SK-N-SH (cell line): ENCODE measurements around the gene ABI1. TPM values are rescaled to one million over a fixed set of nuclear protein-coding genes. Genes with fewer than 3 reads are reported as not detected.

Experiments
- CTCF ChIA-PET: fragments of 300-600, 350-600 bp; formaldehyde crosslinking; extraction: SDS; loops from one replicate; lab custom pipeline; 2021; lab: Yijun Ruan, JAX
- POLR2A ChIA-PET: fragments of 350-600 bp; sonication (Branson Sonifier 250); formaldehyde crosslinking; extraction: SDS; loops from one replicate; lab custom pipeline; 2020; ENCODE audit warnings: antibody characterized with exemption, inconsistent platforms; lab: Yijun Ruan, JAX
- DNase-seq: peaks from one replicate; pipeline ENCODE4 v3.0.0; 2012
- H2AFZ ChIP-seq: fragments of 200-600 bp; sonication (generic); 2 replicates; pipeline ENCODE4 v1.8.1; 2016; ENCODE audit warnings: antibody characterized with exemption, mild to moderate bottlenecking, low read depth
- H3F3A ChIP-seq: fragments of 200-600 bp; sonication (generic); replicated peaks from 2 replicates; pipeline ENCODE3; 2016; ENCODE audit warnings: antibody characterized with exemption, mild to moderate bottlenecking; ENCODE audit not compliant: insufficient read depth
- H3K27ac ChIP-seq, 2 experiments: fragments of 200-500 bp in 1 of 2; fragments of 200-600 bp in 1 of 2; sonication (Bioruptor generic) in 1 of 2; sonication (generic), shearing (Covaris generic) in 1 of 2; 2 replicates each; pipeline versions ENCODE4 v1.5.1 to v1.6.1; 2014 to 2016; ENCODE audit warnings: low read depth in 2 of 2, inconsistent platforms in 1 of 2, low read length in 1 of 2, mild to moderate bottlenecking in 1 of 2, mixed read lengths in 1 of 2
- H3K27me3 ChIP-seq: fragments of 200-600 bp; sonication (generic), shearing (Covaris generic); 2 replicates; pipeline ENCODE4 v1.6.1; 2016; ENCODE audit warnings: mixed run types; ENCODE audit not compliant: insufficient read depth
- H3K36me3 ChIP-seq, 2 experiments: fragments of 200-500 bp in 1 of 2; fragments of 200-600 bp in 1 of 2; sonication (Bioruptor generic) in 1 of 2; sonication (generic) in 1 of 2; replicated peaks in 1 of 2; 2 replicates each; pipeline versions ENCODE3 to v1.5.1; 2014 to 2016; ENCODE audit warnings: low read length in 1 of 2, mild to moderate bottlenecking in 1 of 2; ENCODE audit not compliant: insufficient read depth in 2 of 2, control insufficient read depth in 1 of 2
- H3K4me1 ChIP-seq, 2 experiments: fragments of 200-500 bp in 1 of 2; fragments of 200-600 bp in 1 of 2; sonication (Bioruptor generic) in 1 of 2; sonication (generic), shearing (Covaris generic) in 1 of 2; 2 replicates each; pipeline versions ENCODE4 v1.5.1 to v1.6.1; 2014 to 2016; ENCODE audit warnings: low read depth in 1 of 2, low read length in 1 of 2, mixed run types in 1 of 2; ENCODE audit not compliant: insufficient read depth in 2 of 2, control insufficient read depth in 1 of 2
- H3K4me2 ChIP-seq: fragments of 200-600 bp; sonication (generic), shearing (Covaris generic); 2 replicates; pipeline ENCODE4 v1.6.1; 2017; ENCODE audit warnings: mixed run types
- H3K4me3 ChIP-seq, 2 experiments: fragments of 200-500 bp in 1 of 2; fragments of 200-600 bp in 1 of 2; sonication (Bioruptor generic) in 1 of 2; sonication (generic), shearing (Covaris generic) in 1 of 2; 2 replicates each; pipeline versions ENCODE4 v1.5.1 to v1.8.1; 2014 to 2016; ENCODE audit warnings: low read depth in 2 of 2, inconsistent platforms in 1 of 2, low read length in 1 of 2, mild to moderate bottlenecking in 1 of 2, mixed read lengths in 1 of 2, moderate library complexity in 1 of 2
- H3K79me2 ChIP-seq: fragments of 200-600 bp; sonication (generic); 2 replicates; pipeline ENCODE4 v1.8.1; 2017; ENCODE audit warnings: mild to moderate bottlenecking; ENCODE audit not compliant: insufficient read depth
- H3K9ac ChIP-seq: fragments of 200-600 bp; sonication (generic); 2 replicates; pipeline ENCODE4 v1.6.1; 2017; ENCODE audit warnings: mixed run types
- H3K9me2 ChIP-seq: fragments of 200-600 bp; sonication (generic); 2 replicates; pipeline ENCODE4 v1.6.1; 2017; ENCODE audit warnings: mixed run types
- H3K9me3 ChIP-seq: fragments of 200-600 bp; sonication (generic); 2 replicates; pipeline ENCODE4 v1.6.1; 2017; ENCODE audit warnings: mixed run types, mild to moderate bottlenecking, moderate library complexity
- H4K20me1 ChIP-seq: fragments of 200-600 bp; sonication (generic); 2 replicates; pipeline ENCODE4 v1.6.1; 2017; ENCODE audit warnings: mild to moderate bottlenecking, mixed run types; ENCODE audit not compliant: insufficient read depth
- CTCF ChIP-seq: fragments of 200-600 bp; sonication (generic); IDR thresholded peaks from 2 replicates; pipeline ENCODE4 v1.6.1; 2017; ENCODE audit warnings: antibody characterized with exemption, mild to moderate bottlenecking, moderate library complexity
- ELF1 ChIP-seq: IDR thresholded peaks from 2 replicates; pipeline ENCODE4 v1.4.0; 2012
- EP300 ChIP-seq, 2 experiments: IDR thresholded peaks; 2 replicates each; pipeline versions ENCODE4 v1.4.0 to v1.6.1; 2012; ENCODE audit warnings: borderline replicate concordance in 1 of 2, low read depth in 1 of 2, low read length in 1 of 2
- MEF2A ChIP-seq: IDR thresholded peaks from 2 replicates; pipeline ENCODE4 v1.4.0; 2012; ENCODE audit warnings: low read depth, borderline replicate concordance
- NRF1 ChIP-seq: IDR thresholded peaks from 2 replicates; pipeline ENCODE4 v1.6.1; 2012; ENCODE audit warnings: low read depth, mild to moderate bottlenecking, low read length
- PBX3 ChIP-seq: IDR thresholded peaks from 2 replicates; pipeline ENCODE4; 2012
- RAD21 ChIP-seq: IDR thresholded peaks from 2 replicates; pipeline ENCODE4 v1.6.1; 2012; ENCODE audit warnings: mild to moderate bottlenecking, low read length
- RFX5 ChIP-seq: IDR thresholded peaks from 2 replicates; pipeline ENCODE4 v1.6.1; 2012; ENCODE audit warnings: mild to moderate bottlenecking, improper control_type of control experiment, low read length
- RXRA ChIP-seq: IDR thresholded peaks from 2 replicates; pipeline ENCODE4 v1.4.0; 2012; ENCODE audit warnings: low read depth, mild to moderate bottlenecking, borderline replicate concordance
- SIN3A ChIP-seq: IDR thresholded peaks from 2 replicates; pipeline ENCODE4 v1.6.1; 2012; ENCODE audit warnings: low read depth, mild to moderate bottlenecking, low read length, moderate library complexity, borderline replicate concordance
- SMC3 ChIP-seq: IDR thresholded peaks from 2 replicates; pipeline ENCODE4 v1.6.1; 2012; ENCODE audit warnings: low read depth, low read length, improper control_type of control experiment
- TCF12 ChIP-seq: IDR thresholded peaks from 2 replicates; pipeline ENCODE4 v1.4.0; 2012
- USF1 ChIP-seq: IDR thresholded peaks from 2 replicates; pipeline ENCODE4 v1.4.0; 2012; ENCODE audit warnings: low read depth, borderline replicate concordance
- WGBS: methylation state at CpG from one replicate; pipeline ENCODE4 v1.1.6; 2017; ENCODE audit warnings: low lambda C conversion rate; 5-methylcytosine and 5-hydroxymethylcytosine counted together
- polyA plus RNA-seq, 3 experiments: library from polyadenylated mRNA; depleted of rRNA; stranded (reverse); fragments of >200 nt; gene quantifications; 2 replicates each; pipeline ENCODE4 v1.2.3, GENCODE V29; 2012

The ABI1 gene
- polyA plus RNA-seq, 1 of the 3 experiments (the other 2 are of a cell fraction): 36.7 TPM

GRCh38 chr10:26890956-26891355, 30.2 kb upstream of the ABI1 start:
- CTCF ChIA-PET: interaction anchor here (0.7 to 2.1 kb wide), 9 partner anchors 10 to 476 kb away, joined by 3 to 14 read pairs (median 3); no protein-coding TSS in a partner anchor

More at GRCh38 chr10:26890956-26891355, 30.2 kb upstream of the ABI1 start:
- Histone ChIP-seq H3K79me2 (no peaks in the 10 kb centered on the region), H3K9me2 (no peaks in the 10 kb centered on the region), H3K27ac (no peak overlapping the region), H3K27me3 (no peaks in the 10 kb centered on the region), H3F3A (no peaks in the 10 kb centered on the region), H3K36me3 (no peaks in the 10 kb centered on the region), H3K9ac (no peak overlapping the region), H3K4me1 (no peaks in the 10 kb centered on the region), H2AFZ (no peak overlapping the region), H3K4me3 (no peak overlapping the region; a peak in 1 of 4 replicates), H3K9me3 (no peaks in the 10 kb centered on the region), H4K20me1 (no peaks in the 10 kb centered on the region), H3K4me2 (no peak overlapping the region)
- POLR2A ChIA-PET: no interaction called here
- 47% methylated on average over 5 of the region's 5 CpGs for WGBS
- TF ChIP-seq RAD21: peak; percentile 82
- no peak for TF ChIP-seq ELF1
- no peak for TF ChIP-seq USF1
- TF ChIP-seq PBX3: no peak
- TF ChIP-seq EP300 (IDR thresholded peaks at IDR 0.05; ENCODE audit: borderline replicate concordance in 1 of 2, low read depth in 1 of 2, low read length in 1 of 2): no peak
- peak; percentile 63 for TF ChIP-seq CTCF
- TF ChIP-seq SMC3: peak; percentile 69
- no peak for TF ChIP-seq TCF12
- TF ChIP-seq SIN3A: no peak
- no peak for TF ChIP-seq MEF2A
- TF ChIP-seq RFX5: 0 out of 2 replicates have a peak, but pooled peaks have one; percentile 45
- peak; percentile 44; the same call in 1 of the 2 replicates for TF ChIP-seq NRF1
- TF ChIP-seq RXRA: no peak
- DNase-seq: peak; percentile 52
